PC-3 (cell line): ENCODE measurements around the gene NRIP2. TPM values are rescaled to one million over a fixed set of nuclear protein-coding genes. Genes with fewer than 3 reads are reported as not detected.

ENCODE experiments used
- ATAC-seq: fragments of 200-7000 bp; cut with Tn5 transposase; 2 replicates; pipeline ENCODE4 v1.9.1; 2020; ENCODE audit warnings: mild to moderate bottlenecking, moderate library complexity
- BruUV-seq: library from RNA; stranded (reverse); fragments of 400-500 nt; replicated peaks from 2 replicates; lab custom pipeline; 2021; lab: Mats Ljungman, UMichigan
- CTCF ChIA-PET: fragments of 300-600 bp; sonication (Branson Sonifier 250); formaldehyde crosslinking; loops from one replicate; lab custom pipeline; 2022; ENCODE audit warnings: antibody characterized with exemption; lab: Charles Lee
- POLR2A ChIA-PET: fragments of 300-600 bp; sonication (Branson Sonifier 250); formaldehyde crosslinking; loops from one replicate; lab custom pipeline; 2022; ENCODE audit warnings: antibody characterized with exemption; ENCODE audit not compliant: unreplicated experiment; lab: Charles Lee
- DNase-seq: peaks from one replicate; pipeline ENCODE4 v3.0.0-alpha.2; 2015
- H2AFZ ChIP-seq: fragments of 300-600 bp; sonication (generic); 2 replicates; pipeline ENCODE4 v1.6.0; 2016; ENCODE audit warnings: antibody characterized with exemption, low read length
- H3F3A ChIP-seq: fragments of 300-600 bp; sonication (generic); one replicate; pipeline ENCODE4 v1.6.0; 2017; ENCODE audit warnings: antibody characterized with exemption, low read length, control low read depth, mild to moderate bottlenecking; ENCODE audit not compliant: unreplicated experiment
- H3K27ac ChIP-seq: fragments of 300-600 bp; sonication (generic); 2 replicates; pipeline ENCODE4 v1.5.1; 2016; ENCODE audit warnings: mild to moderate bottlenecking, low read length
- H3K27me3 ChIP-seq: fragments of 300-600 bp; sonication (generic); 2 replicates; pipeline ENCODE4 v1.6.1; 2016; ENCODE audit warnings: low read length, mixed read lengths
- H3K36me3 ChIP-seq: fragments of 300-600 bp; sonication (generic); 2 replicates; pipeline ENCODE4 v1.6.1; 2016; ENCODE audit warnings: low read depth, mixed run types, low read length, mixed read lengths
- H3K4me1 ChIP-seq: fragments of 300-600 bp; sonication (generic); 2 replicates; pipeline ENCODE4 v1.5.1; 2016; ENCODE audit warnings: low read length; ENCODE audit not compliant: insufficient read depth
- H3K4me2 ChIP-seq: fragments of 300-600 bp; sonication (generic); 2 replicates; pipeline ENCODE4 v1.6.0; 2016; ENCODE audit warnings: low read length
- H3K4me3 ChIP-seq: fragments of 300-600 bp; sonication (generic); 2 replicates; pipeline ENCODE4 v1.5.1; 2016; ENCODE audit warnings: mild to moderate bottlenecking, low read length, mixed read lengths
- H3K79me2 ChIP-seq: fragments of 300-600 bp; sonication (generic); 2 replicates; pipeline ENCODE4 v1.6.1; 2017; ENCODE audit warnings: low read length, mixed read lengths
- H3K9ac ChIP-seq: fragments of 300-600 bp; sonication (generic); 2 replicates; pipeline ENCODE4 v1.6.0; 2016; ENCODE audit warnings: mild to moderate bottlenecking, low read length
- H3K9me2 ChIP-seq: fragments of 300-600 bp; sonication (generic); replicated peaks from 2 replicates; pipeline ENCODE4 v1.6.1; 2016; ENCODE audit warnings: mixed run types, low read length, mixed read lengths
- H3K9me3 ChIP-seq: fragments of 300-600 bp; sonication (generic); 2 replicates; pipeline ENCODE4 v1.6.1; 2016; ENCODE audit warnings: low read length, mixed read lengths
- H4K20me1 ChIP-seq: fragments of 300-600 bp; sonication (generic); 2 replicates; pipeline ENCODE4 v1.6.1; 2016; ENCODE audit warnings: low read length, mixed read lengths
- CTCF ChIP-seq: fragments of 300-600 bp; sonication (generic); conservative IDR thresholded peaks from 2 replicates; pipeline ENCODE4 v1.5.1; 2017; ENCODE audit warnings: antibody characterized with exemption, low read depth, mild to moderate bottlenecking, low read length
- EZH2 ChIP-seq: fragments of 300-600 bp; sonication (generic); IDR thresholded peaks from one replicate; pipeline ENCODE4 v1.6.1; 2017; ENCODE audit warnings: antibody characterized with exemption, mild to moderate bottlenecking, low read length; ENCODE audit not compliant: unreplicated experiment
- EZH2phosphoT487 ChIP-seq: fragments of 300-600 bp; sonication (generic); IDR thresholded peaks from 2 replicates; pipeline ENCODE4 v1.6.1; 2018; ENCODE audit warnings: mild to moderate bottlenecking, antibody characterized with exemption, low read length, borderline replicate concordance
- intact Hi-C: fragments of 100-400 bp; cut with micrococcal nuclease; formaldehyde crosslinking; loops from 2 replicates; pipeline ENCODE4 v1.9.0; 2023
- total RNA-seq: library from RNA; depleted of rRNA; stranded (reverse); fragments of >200 nt; gene quantifications from 2 replicates; pipeline ENCODE4 v1.2.3, GENCODE V29; 2014

Gene NRIP2
- total RNA-seq, 1 experiment from 2014 or later, result not detected

GRCh38 chr12:2858334-2858733 is 23.5 kb upstream of the NRIP2 start:
- Histone ChIP-seq H3K4me1 (no peaks in the 10 kb centered on the region), H3K27ac (no peak overlapping the region), H2AFZ (no peak overlapping the region), H3K9me3 (no peaks in the 10 kb centered on the region), H3F3A (no peaks in the 10 kb centered on the region), H3K9me2 (no peaks in the 10 kb centered on the region), H3K79me2 (no peaks in the 10 kb centered on the region), H3K9ac (no peak overlapping the region), H3K36me3 (peaks cover 29% of the 10 kb centered on the region), H3K4me2 (no peak overlapping the region), H3K27me3 (no peaks in the 10 kb centered on the region), H3K4me3 (no peak overlapping the region), H4K20me1 (no peaks in the 10 kb centered on the region)
- POLR2A ChIA-PET, result no interaction called here
- CTCF ChIA-PET, result no interaction called here
- ATAC-seq, result no peak
- TF ChIP-seq EZH2phosphoT487 (no peak), CTCF (no peak), EZH2 (no peak)
- intact Hi-C loops, result no loop called here
- DNase-seq, result no peak
- BruUV-seq, result no TSS peak

GRCh38 chr12:2857576-2857975 is 22.7 kb upstream of the NRIP2 start:
- H3K4me2 ChIP-seq, result no peak overlapping the region
- intact Hi-C loops, result no loop called here
- H3K9me2 ChIP-seq, result no peaks in the 10 kb centered on the region
- H3K4me1 ChIP-seq, result no peaks in the 10 kb centered on the region
- H2AFZ ChIP-seq, result no peak overlapping the region
- ChIA-PET POLR2A (no interaction called here), CTCF (no interaction called here)
- DNase-seq (no peak), ATAC-seq (no peak)
- H3K9me3 ChIP-seq, result no peaks in the 10 kb centered on the region
- H3K9ac ChIP-seq, result no peak overlapping the region
- H3F3A ChIP-seq, result no peaks in the 10 kb centered on the region
- BruUV-seq, result no TSS peak
- TF ChIP-seq EZH2phosphoT487 (no peak), CTCF (no peak), EZH2 (no peak)
- H3K79me2 ChIP-seq, result no peaks in the 10 kb centered on the region
- no peaks in the 10 kb centered on the region for H4K20me1 ChIP-seq
- no peak overlapping the region for H3K27ac ChIP-seq
- H3K36me3 ChIP-seq, result peaks cover 24% of the 10 kb centered on the region
- no peaks in the 10 kb centered on the region for H3K27me3 ChIP-seq
- H3K4me3 ChIP-seq, result no peak overlapping the region

- no peaks in the 10 kb centered on the region for H3K9me2 ChIP-seq
- CTCF ChIA-PET, result no interaction called here
- H2AFZ ChIP-seq, result no peak within 1 kb of the TSS
- ATAC-seq (no peak), DNase-seq (no peak)
- no peaks in the 10 kb centered on the region for H3K9me3 ChIP-seq
- no peak within 1 kb of the TSS for H3K9ac ChIP-seq
- no peak within 1 kb of the TSS for H3K4me3 ChIP-seq
- H3K36me3 ChIP-seq, result peaks cover 21% of the 10 kb centered on the region
- H3K4me1 ChIP-seq, result no peaks in the 10 kb centered on the region
- no peaks in the 10 kb centered on the region for H3K79me2 ChIP-seq
- no TSS peak for BruUV-seq
- intact Hi-C loops, result no loop called here
- POLR2A ChIA-PET, result no interaction called here
- no peak within 1 kb of the TSS for H3K4me2 ChIP-seq
- no peak within 1 kb of the TSS for H3K27ac ChIP-seq
- no peaks in the 10 kb centered on the region for H3F3A ChIP-seq
- H3K27me3 ChIP-seq, result no peaks in the 10 kb centered on the region
- H4K20me1 ChIP-seq, result no peaks in the 10 kb centered on the region
- TF ChIP-seq EZH2phosphoT487, result no peak
- TF ChIP-seq CTCF, result no peak
- TF ChIP-seq EZH2, result no peak
Measured at GRCh38 chr12:2857021-2857431, 22.2 kb upstream of the NRIP2 start, which contains the start of gene TEX52. Gene TEX52, minus strand, starts transcription at chr12:2857039. Its CDS starts 13 bp downstream, at chr12:2857026.
